NK-92 (cell line): Measurements from ENCODE around the gene SUV39H2.
"Not testable (repeated sequence)": the region's sequence is repeated elsewhere in the genome, so short reads cannot be mapped to it uniquely, and the experiment has no call there.

ENCODE experiments used
- DNase-seq: peaks from one replicate; lab custom pipeline; 2025; ENCODE audit not compliant: unreplicated experiment; lab: John Stamatoyannopoulos, UW

SUV39H2 gene, protein sequence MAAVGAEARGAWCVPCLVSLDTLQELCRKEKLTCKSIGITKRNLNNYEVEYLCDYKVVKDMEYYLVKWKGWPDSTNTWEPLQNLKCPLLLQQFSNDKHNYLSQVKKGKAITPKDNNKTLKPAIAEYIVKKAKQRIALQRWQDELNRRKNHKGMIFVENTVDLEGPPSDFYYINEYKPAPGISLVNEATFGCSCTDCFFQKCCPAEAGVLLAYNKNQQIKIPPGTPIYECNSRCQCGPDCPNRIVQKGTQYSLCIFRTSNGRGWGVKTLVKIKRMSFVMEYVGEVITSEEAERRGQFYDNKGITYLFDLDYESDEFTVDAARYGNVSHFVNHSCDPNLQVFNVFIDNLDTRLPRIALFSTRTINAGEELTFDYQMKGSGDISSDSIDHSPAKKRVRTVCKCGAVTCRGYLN

DNA sequence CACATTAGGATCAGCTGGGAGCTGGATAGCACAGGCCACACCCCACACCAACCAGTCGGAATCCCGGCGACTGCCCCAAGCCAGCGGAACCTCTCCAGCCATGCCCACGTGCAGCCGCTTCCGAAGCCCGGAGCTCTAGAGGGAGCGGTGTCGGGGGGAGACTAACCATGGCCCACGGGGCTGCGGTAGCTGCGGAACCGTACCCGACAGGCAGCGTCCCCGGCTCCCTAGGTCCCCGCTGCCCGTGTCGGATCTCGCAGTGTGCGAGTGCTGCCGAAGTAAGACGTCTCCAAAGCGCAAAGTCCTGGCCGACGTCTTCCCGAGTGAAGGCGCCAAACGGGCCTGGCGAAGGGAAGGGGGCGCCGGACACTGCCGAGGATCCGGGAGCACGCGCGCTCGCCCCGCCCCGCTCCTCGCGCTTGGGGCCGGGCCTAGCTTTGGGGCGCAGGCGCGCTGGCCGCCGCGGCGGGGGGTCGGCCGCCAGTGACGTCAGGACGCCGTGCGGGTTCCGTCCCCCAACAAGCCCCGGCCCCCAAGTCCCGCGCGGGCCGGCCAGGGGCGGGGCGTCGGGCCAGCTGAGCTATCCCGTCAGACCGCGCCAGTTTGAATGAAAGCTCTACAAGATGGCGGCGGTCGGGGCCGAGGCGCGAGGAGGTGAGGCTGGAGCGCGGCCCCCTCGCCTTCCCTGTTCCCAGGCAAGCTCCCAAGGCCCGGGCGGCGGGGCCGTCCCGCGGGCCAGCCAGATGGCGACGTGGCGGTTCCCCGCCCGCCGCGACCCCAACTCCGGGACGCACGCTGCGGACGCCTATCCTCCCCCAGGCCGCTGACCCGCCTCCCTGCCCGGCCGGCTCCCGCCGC lies at the start of gene SUV39H2:
Gene SUV39H2, plus strand, starts transcription at position 601 of the 858 bp plus-strand sequence. Its CDS starts 23 bp downstream, at position 624.
- DNase-seq = peak; percentile 12

DNA sequence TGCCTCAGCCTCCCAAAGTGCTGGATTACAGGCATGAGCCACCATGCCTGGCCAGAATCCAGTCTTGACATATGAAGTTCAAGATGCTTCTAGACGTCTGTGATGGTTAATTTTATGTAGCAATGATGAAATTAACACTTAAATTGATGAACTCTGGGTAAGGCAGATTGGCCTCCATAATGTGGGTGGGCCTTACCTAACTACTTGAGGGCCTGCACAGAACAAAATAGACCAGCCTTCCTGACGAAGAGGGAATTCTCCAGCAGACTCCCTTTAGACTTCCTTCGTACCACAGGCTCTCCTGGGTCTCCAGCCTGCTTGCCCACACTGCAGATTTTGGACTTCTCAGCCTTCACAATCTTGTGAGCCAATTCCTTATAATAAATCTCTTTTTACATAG lies 45.6 kb upstream of the SUV39H2 start:
- DNase-seq = no peak

DNA sequence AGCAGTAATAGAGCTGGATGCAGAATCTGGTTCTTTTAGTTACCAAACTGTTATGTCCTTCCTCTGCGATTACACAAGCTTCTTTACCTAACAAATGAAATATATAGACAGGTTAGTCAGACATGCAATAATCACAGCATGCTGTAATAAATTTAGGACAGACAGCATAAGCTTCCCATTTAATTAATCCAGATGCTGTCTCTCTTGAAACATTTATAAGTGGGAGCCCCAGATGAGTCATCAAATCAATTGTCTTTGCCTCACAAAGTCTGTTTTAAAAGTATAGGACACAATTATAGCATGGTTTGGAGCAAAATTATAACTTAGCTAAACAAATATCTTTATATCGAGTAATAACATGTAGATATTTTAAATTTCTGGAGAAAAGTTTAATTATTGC lies 42.5 kb upstream of the SUV39H2 start:
- no peak for DNase-seq

DNA sequence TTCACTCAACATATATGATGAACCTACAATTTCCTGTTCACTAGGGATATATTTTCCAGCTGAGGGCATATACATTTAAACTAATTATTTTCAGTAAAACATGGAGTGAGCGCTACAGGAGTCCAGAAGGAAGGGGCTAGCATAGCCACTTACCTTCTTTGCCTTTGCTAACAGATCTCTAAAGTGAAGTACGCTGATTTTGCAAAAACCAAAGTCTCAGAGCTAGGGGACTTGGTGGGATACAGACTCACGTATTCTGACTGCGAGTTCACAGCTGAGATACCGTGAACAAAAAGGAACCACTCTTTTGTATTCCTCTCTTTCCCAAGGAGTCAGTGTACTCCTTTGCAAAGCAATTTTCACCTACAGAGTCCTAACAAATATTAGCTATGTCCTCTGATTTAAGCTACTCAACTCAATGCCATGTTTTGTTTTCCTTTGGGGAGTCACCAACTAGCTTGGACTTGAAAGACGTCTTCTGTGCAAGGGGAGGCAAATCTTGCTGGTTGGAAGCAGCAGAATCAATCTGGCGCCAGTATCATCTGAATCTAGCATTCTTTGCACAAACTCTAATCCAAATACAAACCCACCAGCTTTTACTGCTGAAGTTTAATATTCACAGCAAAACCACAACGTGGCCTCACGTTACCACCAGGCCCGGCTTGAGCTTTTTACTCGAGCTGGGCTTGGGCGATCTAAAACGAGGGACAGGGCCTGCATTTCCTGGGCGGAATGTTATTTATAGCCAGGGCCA lies 41.5 kb upstream of the SUV39H2 start:
- no peak for DNase-seq

DNA sequence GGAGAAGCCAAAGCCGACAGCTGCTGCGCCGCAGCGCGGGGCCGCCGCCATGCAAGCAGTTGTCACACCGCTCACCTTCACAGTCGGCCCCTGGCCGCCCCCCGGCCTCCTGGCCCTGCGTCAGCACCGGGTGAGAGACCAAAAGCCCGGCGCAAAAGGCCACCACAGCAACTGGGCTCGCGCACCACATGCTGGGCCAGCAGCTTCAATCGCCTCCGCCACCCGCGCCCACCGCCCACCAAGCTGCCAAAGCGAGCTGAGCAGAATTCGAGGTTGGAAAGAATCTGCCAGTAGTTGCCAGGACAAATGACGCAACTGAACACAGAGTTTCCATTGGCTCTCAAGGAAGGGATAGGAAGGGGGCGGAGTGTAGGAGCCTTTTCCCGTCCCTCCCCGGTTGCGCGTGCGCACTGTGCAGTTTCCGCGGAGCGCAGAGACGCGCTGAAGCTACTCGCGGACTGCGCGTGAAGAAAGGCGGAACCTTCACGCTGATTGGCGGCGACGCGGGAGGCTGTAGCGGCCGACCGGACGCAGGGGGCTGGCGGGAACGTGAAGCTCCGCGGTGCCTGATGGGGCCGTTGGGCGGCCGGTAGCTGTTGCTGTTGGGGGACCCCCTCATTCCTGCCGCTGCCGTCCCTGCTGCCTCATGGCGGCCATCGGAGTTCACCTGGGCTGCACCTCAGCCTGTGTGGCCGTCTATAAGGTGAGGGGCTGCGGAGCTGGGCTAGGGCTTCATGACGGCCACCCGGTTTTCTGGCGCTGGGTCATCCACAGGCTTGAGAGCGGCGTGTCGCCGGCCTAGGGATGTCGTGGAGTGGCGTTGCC lies 40.7 kb upstream of the SUV39H2 start, which contains the start of the genes CDNF, HSPA14 and MSANTD7:
Gene CDNF, minus strand, starts transcription at position 281 of the 825 bp plus-strand sequence. Its CDS starts 91 bp downstream, at position 190.
Gene HSPA14, plus strand, starts transcription at position 550 of the 825 bp plus-strand sequence. Its CDS starts 97 bp downstream, at position 647.
Gene MSANTD7, plus strand, starts transcription at position 550 of the 825 bp plus-strand sequence. CDS start 3,979 bp downstream, outside the sequence.
- DNase-seq = peak; percentile 89

DNA sequence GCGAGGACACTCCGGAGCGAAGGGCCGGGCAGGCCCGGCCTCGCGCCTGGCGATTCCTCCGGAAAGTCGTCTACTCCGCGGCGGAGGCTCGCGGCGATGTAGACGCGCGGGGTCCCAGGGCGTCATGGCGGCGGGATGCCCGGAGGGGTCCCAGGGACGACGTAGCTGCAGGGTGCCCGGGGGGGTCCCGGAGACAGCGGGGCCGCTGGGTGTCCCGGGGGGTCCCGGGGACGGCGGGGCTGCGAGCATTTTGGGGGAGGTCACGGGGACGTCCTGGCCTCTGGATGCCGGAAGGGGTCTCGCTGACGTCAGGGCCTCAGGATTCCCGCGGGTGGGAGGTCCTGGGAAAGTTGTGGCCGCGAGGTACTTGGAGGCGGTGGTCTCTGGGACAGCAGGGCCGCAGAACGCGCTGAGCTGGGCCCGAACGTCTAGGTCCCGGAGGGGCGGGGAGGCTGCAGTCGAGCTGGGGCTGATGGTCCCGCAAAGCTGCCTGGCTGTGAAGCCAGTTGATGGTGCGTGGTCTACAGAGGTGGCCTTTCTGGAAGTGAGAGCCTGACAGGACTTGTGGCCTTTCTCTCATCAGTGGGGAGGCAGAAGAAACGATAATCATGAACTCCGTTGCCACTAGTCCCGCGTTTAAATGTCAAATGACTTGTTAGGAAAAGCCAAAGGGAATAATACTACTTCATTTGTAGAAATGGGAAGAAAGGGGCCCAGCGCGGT lies 39.9 kb upstream of the SUV39H2 start:
- DNase-seq = no peak

DNA sequence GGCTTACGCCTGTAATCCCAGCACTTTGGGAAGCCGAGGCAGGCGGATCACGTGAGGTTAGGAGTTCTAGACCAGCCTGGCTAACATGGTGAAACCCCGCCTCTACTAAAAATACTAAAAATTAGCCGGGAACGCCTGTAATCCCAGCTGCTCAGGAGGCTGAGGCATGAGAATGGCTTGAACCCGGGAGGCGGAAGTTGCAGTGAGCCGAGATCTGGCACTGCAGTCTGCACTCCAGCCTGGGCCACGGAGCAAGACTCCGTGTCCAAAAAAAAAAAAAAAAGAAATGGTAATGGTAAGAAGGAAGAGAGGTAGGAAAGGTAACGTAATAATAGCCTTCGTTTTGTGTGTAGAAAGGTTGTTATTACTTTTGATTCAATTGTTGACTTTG lies 39.4 kb upstream of the SUV39H2 start:
- DNase-seq = no peak

DNA sequence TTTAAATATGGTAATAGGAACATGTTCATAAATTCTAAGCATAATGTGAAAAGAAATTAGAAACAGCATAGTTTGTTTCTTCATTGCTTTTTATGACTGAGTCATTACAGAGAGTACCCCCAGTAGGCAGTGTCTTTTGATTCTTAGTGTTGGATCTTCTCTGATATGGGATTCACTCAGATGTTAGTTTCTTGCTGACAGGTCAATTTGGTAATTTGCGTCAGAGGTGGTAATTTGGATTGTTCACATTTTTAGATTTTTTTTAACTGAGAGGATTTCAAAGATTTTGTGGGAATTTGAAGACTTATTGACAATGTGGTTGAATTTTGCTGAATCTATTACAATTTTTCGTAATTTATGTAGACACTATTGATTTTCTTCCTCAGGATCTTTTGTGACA lies 38.5 kb upstream of the SUV39H2 start:
- DNase-seq = no peak

DNA sequence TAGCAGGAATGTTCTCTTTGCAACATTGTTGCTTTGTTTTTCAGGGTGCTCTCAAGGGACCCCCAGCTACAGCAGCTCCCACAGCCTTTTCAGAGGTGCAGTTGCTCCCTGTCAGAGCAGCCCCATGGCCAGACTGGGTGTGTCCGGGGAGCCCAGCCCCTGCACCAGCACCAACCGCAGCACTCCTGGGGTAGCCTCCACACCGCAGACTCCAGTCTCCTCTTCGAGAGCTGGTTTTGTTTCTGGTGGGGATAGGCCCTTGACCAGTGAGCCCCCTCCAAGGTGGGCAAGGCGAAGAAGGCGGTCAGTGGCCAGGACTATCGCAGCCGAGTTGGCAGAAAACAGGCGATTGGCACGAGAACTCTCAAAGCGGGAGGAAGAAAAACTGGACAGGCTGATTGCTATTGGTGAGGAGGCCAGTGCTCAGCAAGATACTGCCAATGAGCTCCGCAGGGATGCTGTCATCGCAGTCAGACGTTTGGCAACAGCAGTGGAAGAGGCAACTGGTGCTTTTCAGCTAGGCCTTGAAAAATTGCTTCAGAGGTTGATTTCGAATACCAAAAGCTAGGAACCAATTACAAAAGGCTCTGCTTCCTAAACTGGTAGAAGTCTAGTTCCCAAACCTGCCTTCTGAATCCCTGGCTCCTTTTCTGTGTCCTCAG lies 35.2 kb upstream of the SUV39H2 start:
- no peak for DNase-seq

DNA sequence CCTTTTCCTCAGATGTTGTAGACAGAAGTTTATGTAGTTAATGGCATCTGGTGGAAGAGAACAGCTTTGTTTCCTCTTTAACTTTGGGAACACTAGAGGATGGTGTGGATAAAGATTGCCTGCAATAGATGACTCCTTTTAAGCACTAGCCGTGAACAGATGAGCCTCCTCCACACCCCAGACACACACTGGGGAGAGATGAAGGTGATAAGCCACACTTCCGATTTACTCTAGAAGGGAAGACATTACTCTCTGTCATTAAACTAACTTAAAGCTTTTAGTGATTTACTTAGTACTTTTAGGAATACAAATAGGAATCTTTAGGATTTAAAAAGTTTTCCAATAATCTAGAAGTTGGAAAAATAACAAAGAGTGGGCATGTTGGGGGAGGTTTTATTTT lies 33.7 kb upstream of the SUV39H2 start:
- no peak for DNase-seq

DNA sequence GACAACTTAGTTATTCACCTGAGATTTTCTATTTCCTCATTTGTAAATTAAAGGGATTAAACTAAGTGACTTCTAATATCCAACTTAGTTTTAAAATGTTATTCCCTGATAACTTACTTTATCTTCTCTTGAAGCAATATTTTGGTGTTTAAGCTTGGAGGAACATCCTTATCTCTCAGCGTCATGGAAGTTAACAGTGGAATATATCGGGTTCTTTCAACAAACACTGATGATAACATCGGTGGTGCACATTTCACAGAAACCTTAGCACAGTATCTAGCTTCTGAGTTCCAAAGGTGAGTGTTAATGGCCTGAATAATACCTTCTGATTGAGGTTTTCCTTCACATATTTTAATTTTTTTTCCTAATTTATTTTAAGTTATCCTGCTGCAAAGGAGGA lies 26.4 kb upstream of the SUV39H2 start:
- no peak for DNase-seq

DNA sequence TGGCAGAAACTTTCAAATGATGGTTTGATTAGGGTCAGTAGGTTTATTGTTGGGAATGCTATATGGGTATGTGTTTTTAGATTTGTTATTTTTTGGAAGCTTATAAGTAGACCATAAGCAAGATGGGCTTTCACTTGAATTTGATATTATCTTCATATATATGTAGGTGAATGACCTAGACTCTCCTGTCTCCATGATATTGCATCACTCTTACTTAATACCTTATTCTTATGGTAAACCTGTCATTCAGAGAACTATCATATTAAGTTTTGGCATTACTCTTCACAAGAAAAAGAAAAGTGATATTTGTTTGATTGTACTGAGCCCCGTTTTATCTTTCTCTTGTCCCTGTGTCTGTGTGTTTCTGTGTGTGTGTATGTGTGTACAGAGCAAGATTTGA lies 23.2 kb upstream of the SUV39H2 start:
- no peak for DNase-seq

DNA sequence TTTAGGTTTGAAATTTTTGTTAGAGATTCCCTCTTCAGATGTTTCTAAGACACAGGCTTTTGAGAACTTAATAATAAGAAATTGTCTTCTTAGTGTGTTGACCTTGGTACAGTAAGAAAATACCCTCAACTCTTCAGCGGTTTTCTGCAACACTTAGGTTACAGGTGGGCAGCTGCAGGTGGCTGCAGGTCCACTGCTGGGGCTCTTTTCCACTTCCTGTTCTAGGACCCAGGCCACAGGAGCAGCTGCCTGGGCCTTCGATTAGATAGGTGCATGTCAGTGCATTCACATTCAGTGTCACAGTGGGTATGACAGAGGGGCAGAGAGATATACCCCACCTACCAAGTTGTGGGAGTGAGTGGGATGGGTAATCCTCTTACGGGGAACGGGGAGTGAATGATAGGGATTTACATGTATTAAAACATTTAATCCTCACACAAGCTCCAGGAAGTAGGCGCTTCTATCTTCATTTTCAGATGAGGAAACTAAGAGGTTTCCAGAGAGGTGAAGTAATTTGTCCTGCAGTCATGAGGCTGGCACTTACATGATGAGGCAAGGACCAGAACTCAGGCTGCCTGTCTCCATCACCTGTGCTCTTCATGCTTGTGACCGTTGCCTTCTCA lies 20.2 kb upstream of the SUV39H2 start:
- no peak for DNase-seq

DNA sequence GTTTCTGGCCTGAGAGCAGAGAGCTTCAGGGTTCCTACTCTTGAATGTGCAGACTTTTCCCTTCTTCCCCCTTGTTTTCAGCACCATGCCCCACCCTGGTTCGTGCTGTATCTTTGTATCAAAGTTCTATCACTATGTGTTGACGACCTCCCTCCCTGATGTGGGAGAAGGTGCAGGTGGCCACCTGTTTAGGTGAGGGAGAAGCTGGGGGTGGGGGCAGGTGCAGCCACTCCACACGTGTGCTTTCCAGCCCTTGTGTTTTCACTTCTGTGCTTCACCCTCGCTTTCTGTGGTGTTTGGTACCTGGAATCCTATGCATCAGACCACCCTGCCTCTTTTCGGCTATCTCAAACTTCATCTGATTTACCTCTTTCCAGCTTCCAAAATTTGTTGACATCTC lies 19.6 kb upstream of the SUV39H2 start:
- DNase-seq = no peak

DNA sequence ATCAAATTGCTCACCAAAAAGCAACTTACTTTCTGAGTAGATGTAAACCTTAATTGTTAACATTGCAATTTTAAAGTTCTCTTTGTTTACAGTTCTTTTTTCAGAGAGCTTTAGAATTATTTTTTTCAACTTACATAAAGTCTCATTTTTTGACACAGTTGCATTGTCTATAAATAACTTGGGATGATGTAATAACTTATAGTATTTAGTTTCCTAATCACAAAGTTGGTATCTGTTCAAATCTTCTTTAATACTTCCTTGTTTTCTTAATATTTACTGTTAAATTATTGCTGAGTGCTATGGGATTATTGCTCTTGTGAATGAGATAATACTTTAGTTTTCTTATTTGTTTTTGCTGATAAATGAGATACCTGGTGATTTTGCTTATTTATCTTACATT lies 18.9 kb upstream of the SUV39H2 start:
- no peak for DNase-seq

DNA sequence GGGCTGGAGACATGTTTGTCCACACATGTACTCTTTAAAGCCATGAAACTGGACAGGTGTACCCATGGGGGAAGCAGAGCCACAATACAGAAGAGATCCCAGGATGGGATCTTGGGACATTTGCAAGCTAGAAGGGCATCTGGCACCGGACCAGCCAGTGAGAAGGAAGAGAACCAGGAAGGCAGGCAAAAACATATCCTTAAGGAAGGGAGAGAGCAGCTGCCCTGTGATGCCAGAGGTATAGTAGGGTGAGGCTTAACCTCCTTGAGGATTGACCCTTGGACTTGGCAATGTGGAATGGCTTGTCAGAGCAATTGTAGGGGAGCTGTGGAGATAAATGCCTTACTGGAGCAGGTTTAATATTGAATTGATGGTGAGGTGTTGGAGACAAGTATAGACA lies 17.9 kb upstream of the SUV39H2 start:
- no peak for DNase-seq

DNA sequence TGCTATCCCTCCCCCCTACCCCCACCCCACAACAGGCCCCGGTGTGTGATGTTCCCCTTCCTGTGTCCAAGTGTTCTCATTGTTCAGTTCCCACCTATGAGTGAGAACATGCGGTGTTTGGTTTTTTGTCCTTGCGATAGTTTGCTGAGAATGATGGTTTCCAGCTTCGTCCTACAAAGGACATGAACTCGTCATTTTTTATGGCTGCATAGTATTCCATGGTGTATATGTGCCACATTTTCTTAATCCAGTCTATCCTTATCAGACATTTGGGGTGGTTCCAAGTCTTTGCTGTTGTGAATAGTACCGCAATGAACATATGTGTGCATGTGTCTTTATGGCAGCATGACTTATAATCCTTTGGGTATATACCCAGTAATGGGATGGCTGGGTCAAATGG lies 14.2 kb upstream of the SUV39H2 start:
- not testable (repeated sequence) for DNase-seq

DNA sequence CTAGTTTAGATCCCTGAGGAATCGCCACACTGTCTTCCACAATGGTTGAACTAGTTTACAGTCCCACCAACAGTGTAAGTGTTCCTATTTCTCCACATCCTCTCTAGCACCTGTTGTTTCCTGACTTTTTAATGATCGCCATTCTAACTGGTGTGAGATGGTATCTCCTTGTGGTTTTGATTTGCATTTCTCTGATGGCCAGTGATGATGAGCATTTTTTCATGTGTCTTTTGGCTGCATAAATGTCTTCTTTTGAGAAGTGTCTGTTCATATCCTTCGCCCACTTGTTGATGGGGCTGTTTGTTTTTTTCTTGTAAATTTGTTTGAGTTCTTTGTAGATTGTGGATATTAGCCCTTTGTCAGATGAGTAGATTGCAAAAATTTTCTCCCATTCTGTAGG lies 13.8 kb upstream of the SUV39H2 start:
- not testable (repeated sequence) for DNase-seq
